DOHH2 (cell line): ENCODE measurements around the gene BCO1.

ENCODE experiments used
- H3F3A ChIP-seq: fragments of 200-600 bp; sonication (generic), shearing (Covaris generic); 2 replicates; pipeline ENCODE4 v1.6.0; 2016; ENCODE audit warnings: antibody characterized with exemption, mild to moderate bottlenecking; ENCODE audit not compliant: control insufficient read depth, insufficient read depth
- H3K27ac ChIP-seq: fragments of 200-600 bp; sonication (generic); 2 replicates; pipeline ENCODE4 v1.5.1; 2014; ENCODE audit warnings: low read depth, mild to moderate bottlenecking, low read length, moderate library complexity
- H3K27me3 ChIP-seq: fragments of 200-600 bp; sonication (generic); 2 replicates; pipeline ENCODE4 v1.6.1; 2014; ENCODE audit warnings: mild to moderate bottlenecking, low read length, mixed read lengths; ENCODE audit not compliant: control insufficient read depth
- H3K36me3 ChIP-seq: fragments of 200-600 bp; sonication (generic); 2 replicates; pipeline ENCODE4 v1.6.1; 2014; ENCODE audit warnings: mild to moderate bottlenecking, low read length, moderate library complexity, mixed read lengths; ENCODE audit not compliant: control insufficient read depth
- H3K4me1 ChIP-seq: fragments of 200-600 bp; sonication (generic); 2 replicates; pipeline ENCODE4 v1.6.1; 2014; ENCODE audit warnings: mild to moderate bottlenecking, low read length, mixed read lengths; ENCODE audit not compliant: control insufficient read depth
- H3K4me2 ChIP-seq: fragments of 200-600 bp; sonication (generic); 2 replicates; pipeline ENCODE4 v1.6.0; 2014; ENCODE audit warnings: mild to moderate bottlenecking, low read length, moderate library complexity
- H3K4me3 ChIP-seq: fragments of 200-600 bp; sonication (generic); 2 replicates; pipeline ENCODE4 v1.5.1; 2014; ENCODE audit warnings: mild to moderate bottlenecking, low read length, mixed read lengths
- H3K79me2 ChIP-seq: fragments of 200-600 bp; sonication (generic); 2 replicates; pipeline ENCODE4 v1.6.1; 2014; ENCODE audit warnings: mild to moderate bottlenecking, low read length, mixed read lengths; ENCODE audit not compliant: control insufficient read depth
- H3K9me2 ChIP-seq: fragments of 200-600 bp; sonication (generic); replicated peaks from 2 replicates; pipeline ENCODE4 v1.6.1; 2014; ENCODE audit warnings: mild to moderate bottlenecking, low read length, mixed read lengths; ENCODE audit not compliant: control insufficient read depth
- H3K9me3 ChIP-seq: fragments of 200-600 bp; sonication (generic); 2 replicates; pipeline ENCODE4 v1.6.1; 2014; ENCODE audit warnings: antibody characterized with exemption, low read length, mixed read lengths; ENCODE audit not compliant: control insufficient read depth, insufficient read depth
- H4K20me1 ChIP-seq: fragments of 200-600 bp; sonication (generic); 2 replicates; pipeline ENCODE4 v1.6.0; 2014; ENCODE audit warnings: low read depth, mild to moderate bottlenecking, antibody characterized with exemption, low read length, moderate library complexity; ENCODE audit not compliant: control insufficient read depth, insufficient read depth
- CTCF ChIP-seq: fragments of 200-600 bp; sonication (generic); IDR thresholded peaks from one replicate; pipeline ENCODE4 v1.5.1; 2014; ENCODE audit warnings: antibody characterized with exemption, mild to moderate bottlenecking, low read depth, low read length; ENCODE audit not compliant: poor library complexity, severe bottlenecking
- EZH2phosphoT487 ChIP-seq: fragments of 200-600 bp; sonication (generic); IDR thresholded peaks from 2 replicates; pipeline ENCODE4 v1.6.1; 2017; ENCODE audit warnings: borderline replicate concordance, mild to moderate bottlenecking, antibody characterized with exemption, low read length, moderate library complexity, mixed read lengths

The BCO1 gene

GRCh38 chr16:81232740-81233367, 5.6 kb upstream of the BCO1 start:
- Histone ChIP-seq H3K4me2 (no peak overlapping the region), H4K20me1 (no peaks in the 10 kb centered on the region), H3K27me3 (no peaks in the 10 kb centered on the region), H3K4me1 (no peaks in the 10 kb centered on the region), H3F3A (no peaks in the 10 kb centered on the region), H3K79me2 (no peaks in the 10 kb centered on the region), H3K9me3 (no peaks in the 10 kb centered on the region), H3K4me3 (no peak overlapping the region), H3K36me3 (no peaks in the 10 kb centered on the region), H3K27ac (no peak overlapping the region), H3K9me2 (no peaks in the 10 kb centered on the region)
- no peak for TF ChIP-seq CTCF
- no peak for TF ChIP-seq EZH2phosphoT487

- Histone ChIP-seq H3F3A (no peaks in the 10 kb centered on the region), H3K27me3 (peaks cover 5% of the 10 kb centered on the region), H3K4me3 (no peak overlapping the region), H4K20me1 (no peaks in the 10 kb centered on the region), H3K79me2 (no peaks in the 10 kb centered on the region), H3K36me3 (no peaks in the 10 kb centered on the region), H3K9me3 (no peaks in the 10 kb centered on the region), H3K27ac (no peak overlapping the region), H3K9me2 (no peaks in the 10 kb centered on the region), H3K4me2 (no peak overlapping the region), H3K4me1 (no peaks in the 10 kb centered on the region)
- TF ChIP-seq CTCF, result no peak
- no peak for TF ChIP-seq EZH2phosphoT487
Observed at GRCh38 chr16:81237282-81237681, 1.2 kb upstream of the BCO1 start.

GRCh38 chr16:81237942-81238295, 570 bp upstream of the BCO1 start:
- Histone ChIP-seq H3K79me2 (no peaks in the 10 kb centered on the region), H4K20me1 (no peaks in the 10 kb centered on the region), H3K27me3 (peaks cover 5% of the 10 kb centered on the region), H3K36me3 (no peaks in the 10 kb centered on the region), H3K9me2 (no peaks in the 10 kb centered on the region), H3K4me2 (no peak overlapping the region), H3K4me3 (no peak overlapping the region), H3K9me3 (no peaks in the 10 kb centered on the region), H3K4me1 (no peaks in the 10 kb centered on the region), H3K27ac (no peak overlapping the region), H3F3A (no peaks in the 10 kb centered on the region)
- TF ChIP-seq EZH2phosphoT487, result no peak
- TF ChIP-seq CTCF, result no peak
